A673 (cell line): ENCODE results near the gene URI1.

Experiments
- CTCF ChIP-seq: fragments of 300-800, 200-600 bp; sonication (generic); conservative IDR thresholded peaks from 2 replicates; pipeline ENCODE4 v1.5.1; 2017; ENCODE audit warnings: low read depth, mild to moderate bottlenecking, antibody characterized with exemption, low read length, moderate library complexity, mixed read lengths
- EZH2 ChIP-seq: fragments of 200-600 bp; sonication (generic); IDR thresholded peaks from 2 replicates; pipeline ENCODE4 v1.6.1; 2017; ENCODE audit warnings: borderline replicate concordance, low read depth, mild to moderate bottlenecking, mixed read lengths, antibody characterized with exemption, low read length; ENCODE audit not compliant: poor library complexity, severe bottlenecking

DNA sequence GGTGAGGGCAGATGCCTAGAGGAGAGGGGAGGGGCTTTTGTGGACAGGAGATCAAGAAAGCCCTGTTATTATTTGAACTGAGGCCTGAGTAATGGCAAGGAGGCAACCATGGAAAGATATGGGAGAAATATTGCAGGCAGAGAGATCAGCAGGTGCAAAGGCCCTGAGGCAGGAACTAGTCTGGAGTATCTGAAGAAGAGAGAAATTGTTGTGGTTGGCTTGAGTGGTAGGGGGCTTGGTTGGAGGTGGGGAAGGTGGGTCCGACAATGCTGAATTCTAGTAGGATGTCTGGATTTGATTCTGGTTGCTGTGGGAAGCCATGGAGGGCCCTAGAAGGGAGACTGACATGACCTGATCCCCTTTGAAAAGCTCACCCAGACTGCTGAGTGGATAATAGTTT, 2.4 kb upstream of the URI1 start:
- no peak for TF ChIP-seq CTCF
- no peak for TF ChIP-seq EZH2
